COR-L47 (cell line): Measurements from ENCODE around the gene ABCD1.
A peak's percentile ranks its signal among the peaks of the same experiment; 100 is the strongest.
"Not testable (repeated sequence)": the region's sequence is repeated elsewhere in the genome, so short reads cannot be mapped to it uniquely, and the experiment has no call there.

Experiments
- DNase-seq: peaks from one replicate; lab custom pipeline; 2025; lab: John Stamatoyannopoulos, UW

The ABCD1 gene

DNA sequence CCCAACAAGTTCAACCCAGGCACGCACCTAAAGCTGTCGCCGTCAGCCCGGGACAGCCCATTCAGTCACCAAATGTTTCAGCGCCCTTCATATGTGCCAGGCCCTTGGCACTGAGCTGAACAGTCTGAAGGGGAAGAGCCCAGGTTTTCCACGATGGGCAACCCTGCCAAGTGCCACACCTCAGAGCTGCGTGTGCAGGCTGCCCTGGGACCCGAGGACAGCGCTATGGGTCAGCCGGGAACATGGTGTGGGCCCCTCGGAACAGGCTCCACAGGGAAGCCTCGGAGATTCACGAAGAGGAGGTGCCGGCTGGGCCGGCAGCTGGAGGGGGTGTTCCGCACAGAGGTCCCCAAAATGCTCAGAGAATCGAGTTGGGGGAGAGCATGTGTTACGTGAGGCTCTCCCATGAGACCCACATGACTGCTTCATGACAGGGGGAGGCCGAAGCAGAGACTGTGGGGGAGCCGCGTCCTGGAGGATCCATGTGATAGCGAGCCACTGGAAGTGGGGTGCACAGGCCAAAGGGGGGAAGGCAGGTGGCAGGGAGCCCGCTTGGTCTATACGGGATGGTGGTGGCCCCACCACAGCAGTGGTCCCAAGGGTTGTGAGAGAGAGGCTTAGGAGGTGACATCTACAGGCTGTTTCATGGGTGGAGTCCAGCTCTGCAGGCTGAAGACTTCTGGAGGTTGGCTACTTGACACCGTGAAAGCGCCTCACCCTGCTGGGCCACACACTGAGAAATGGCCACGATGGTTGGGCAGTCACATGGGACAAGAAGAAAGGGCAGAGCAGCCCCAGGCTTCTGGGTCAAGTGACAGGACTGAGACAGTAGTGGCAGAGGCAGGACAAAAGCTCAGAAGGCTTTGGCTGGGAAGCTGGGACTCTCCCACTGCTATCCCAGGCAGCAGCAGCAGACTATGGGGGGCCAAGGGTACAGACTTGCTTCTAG, 14.7 kb upstream of the ABCD1 start:
- no peak for DNase-seq

- no peak for DNase-seq
Measured at GRCh38 chrX:153714256-153714655, 10.4 kb upstream of the ABCD1 start.

GRCh38 chrX:153717445-153717844, 7.2 kb upstream of the ABCD1 start:
- no peak for DNase-seq

- no peak for DNase-seq
Measured at GRCh38 chrX:153719238-153719637, 5.4 kb upstream of the ABCD1 start.

DNA sequence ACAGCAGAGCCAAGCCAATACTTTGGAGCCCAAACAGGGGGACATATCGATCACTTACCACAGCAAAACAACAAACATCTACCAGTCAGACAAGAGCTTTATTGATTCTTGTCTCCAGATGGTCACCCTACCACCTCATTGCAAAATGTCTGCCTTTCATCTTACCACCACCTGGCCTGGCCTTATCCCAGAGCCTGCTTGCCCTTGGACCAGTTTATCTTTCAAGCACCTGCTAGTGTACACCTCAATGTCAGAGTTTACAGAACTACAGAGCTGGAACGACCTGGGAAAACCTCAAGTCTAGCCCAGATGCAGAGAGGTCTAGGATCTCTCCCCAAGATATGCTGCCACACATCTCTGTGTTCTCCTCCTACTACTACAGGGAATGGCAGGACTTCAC, 5.0 kb upstream of the ABCD1 start:
- no peak for DNase-seq

DNA sequence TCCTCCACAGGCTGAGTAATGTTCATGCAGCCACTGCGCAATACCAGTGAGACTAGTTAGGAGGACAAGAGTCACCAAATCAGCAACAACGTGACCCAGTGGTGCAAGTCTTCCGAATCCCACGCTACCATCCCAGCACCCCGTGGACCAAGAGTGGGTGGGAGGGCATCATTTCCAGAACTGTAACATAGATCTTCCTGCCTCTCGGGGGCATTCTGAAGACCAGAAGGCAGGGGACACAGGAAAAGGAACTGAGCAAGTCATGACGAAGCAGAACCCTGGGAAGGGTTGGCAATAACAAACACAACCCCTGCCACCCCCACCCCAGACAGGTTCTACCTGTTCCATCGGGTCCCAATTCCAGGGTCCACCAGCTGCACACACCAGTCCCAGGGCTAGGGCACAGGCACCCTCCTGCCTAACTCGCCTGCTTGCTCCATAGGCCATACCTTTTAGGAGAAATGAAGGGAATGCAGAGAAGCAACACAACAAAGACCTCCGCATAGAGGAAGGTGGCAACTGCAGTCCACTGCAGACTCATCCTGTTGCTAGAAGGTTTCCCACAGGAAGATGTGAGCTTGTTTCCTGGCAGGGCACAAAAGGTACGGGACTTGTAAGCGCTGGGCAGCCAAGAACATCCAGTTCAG, 1.8 kb upstream of the ABCD1 start:
- DNase-seq: no peak

GRCh38 chrX:153723351-153724251, 1.1 kb upstream of the ABCD1 start:
- peak; percentile 24 for DNase-seq

DNA sequence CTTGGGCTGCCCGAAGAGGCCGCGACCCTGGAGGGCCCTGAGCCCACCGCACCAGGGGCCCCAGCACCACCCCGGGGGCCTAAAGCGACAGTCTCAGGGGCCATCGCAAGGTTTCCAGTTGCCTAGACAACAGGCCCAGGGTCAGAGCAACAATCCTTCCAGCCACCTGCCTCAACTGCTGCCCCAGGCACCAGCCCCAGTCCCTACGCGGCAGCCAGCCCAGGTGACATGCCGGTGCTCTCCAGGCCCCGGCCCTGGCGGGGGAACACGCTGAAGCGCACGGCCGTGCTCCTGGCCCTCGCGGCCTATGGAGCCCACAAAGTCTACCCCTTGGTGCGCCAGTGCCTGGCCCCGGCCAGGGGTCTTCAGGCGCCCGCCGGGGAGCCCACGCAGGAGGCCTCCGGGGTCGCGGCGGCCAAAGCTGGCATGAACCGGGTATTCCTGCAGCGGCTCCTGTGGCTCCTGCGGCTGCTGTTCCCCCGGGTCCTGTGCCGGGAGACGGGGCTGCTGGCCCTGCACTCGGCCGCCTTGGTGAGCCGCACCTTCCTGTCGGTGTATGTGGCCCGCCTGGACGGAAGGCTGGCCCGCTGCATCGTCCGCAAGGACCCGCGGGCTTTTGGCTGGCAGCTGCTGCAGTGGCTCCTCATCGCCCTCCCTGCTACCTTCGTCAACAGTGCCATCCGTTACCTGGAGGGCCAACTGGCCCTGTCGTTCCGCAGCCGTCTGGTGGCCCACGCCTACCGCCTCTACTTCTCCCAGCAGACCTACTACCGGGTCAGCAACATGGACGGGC, 579 bp downstream of the ABCD1 start:
- no peak for DNase-seq

DNA sequence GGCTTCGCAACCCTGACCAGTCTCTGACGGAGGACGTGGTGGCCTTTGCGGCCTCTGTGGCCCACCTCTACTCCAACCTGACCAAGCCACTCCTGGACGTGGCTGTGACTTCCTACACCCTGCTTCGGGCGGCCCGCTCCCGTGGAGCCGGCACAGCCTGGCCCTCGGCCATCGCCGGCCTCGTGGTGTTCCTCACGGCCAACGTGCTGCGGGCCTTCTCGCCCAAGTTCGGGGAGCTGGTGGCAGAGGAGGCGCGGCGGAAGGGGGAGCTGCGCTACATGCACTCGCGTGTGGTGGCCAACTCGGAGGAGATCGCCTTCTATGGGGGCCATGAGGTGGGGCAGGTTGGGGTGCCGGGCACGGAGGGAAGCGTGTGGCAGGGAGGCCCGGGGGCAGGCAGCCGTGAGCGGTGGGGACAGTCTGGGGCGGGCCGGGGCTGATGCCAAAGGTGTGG, 1.2 kb downstream of the ABCD1 start:
- DNase-seq: no peak

DNA sequence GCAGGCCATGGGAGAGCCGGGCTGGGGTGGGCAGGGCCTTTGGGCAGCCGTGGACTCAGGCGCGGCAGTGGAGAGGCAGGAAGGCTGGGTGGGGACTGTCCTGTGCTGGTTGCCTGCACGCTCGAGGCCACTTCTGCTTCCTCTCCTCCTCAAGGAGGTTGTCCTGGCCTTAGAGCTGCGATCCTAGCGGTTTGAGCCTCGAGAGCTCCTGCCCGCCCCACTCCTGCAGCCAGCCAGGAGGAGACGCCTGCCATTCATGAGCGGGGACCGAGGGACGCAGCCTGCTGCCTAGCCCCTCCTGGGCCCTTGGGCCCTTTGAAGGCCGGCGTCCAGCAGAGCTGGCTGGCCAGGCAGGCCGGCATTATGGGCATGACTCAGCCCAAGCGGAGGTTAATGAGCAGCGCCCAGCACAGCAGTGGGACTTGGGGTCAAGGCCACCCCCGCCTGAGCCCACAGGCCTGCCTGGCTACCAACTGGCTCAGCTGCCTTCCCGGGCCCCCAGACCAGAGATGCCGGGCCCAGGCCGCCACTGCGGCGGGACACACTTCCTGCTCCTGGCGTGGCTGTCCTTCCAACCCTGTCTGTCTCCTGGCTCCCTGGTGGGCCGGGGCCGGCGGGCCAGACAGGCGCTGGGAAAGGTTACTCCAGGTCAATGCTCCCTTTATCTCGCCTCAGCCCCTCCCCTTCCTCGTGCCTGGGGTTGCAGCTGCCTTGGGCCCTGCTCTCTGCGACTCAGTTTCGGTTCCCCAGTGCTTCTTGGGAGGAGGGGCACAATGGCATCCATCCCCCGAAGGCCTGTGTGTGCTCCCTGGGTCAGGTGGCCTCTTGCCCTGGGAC, 1.8 kb downstream of the ABCD1 start:
- DNase-seq: peak; percentile 30

DNA sequence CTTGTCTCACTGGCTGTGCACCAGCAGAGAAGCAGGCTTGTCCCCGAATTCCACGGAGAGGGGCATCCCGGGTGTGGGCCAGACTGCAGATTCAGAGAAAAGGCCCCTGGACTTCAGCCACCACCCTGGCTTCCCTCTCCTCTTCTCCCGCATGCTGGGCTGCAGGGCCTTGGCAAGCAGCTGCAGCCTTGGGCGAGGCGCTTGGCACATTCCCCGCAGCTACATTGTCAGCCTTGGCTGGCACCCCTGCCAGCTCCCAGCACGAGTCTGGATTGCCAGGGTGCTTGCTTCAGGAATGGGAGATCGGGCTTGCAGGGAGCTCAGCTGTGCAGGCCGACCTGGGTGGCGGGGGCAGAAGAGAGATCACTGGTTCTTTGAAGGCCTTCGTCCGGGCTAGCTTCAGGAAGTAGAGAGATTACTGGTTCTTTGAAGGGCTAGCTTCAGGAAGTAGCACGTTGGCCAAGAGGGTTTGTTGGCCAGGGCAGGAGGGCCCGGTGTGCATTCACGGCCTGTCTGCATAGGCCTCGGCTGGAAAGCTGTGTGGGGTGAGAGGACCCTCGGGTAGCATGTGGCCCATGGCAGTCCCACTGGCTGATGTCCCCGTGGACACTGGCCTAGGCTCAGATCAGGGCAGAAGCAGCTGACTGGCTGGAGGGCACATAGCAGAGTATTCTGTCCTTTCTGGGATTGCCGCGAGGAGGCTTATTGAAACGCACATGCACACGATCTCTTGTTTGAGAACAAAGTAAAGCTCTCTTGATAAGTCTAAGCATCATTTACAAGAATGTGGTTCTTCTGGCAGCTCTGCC, 2.7 kb downstream of the ABCD1 start:
- peak; percentile 78 for DNase-seq

DNA sequence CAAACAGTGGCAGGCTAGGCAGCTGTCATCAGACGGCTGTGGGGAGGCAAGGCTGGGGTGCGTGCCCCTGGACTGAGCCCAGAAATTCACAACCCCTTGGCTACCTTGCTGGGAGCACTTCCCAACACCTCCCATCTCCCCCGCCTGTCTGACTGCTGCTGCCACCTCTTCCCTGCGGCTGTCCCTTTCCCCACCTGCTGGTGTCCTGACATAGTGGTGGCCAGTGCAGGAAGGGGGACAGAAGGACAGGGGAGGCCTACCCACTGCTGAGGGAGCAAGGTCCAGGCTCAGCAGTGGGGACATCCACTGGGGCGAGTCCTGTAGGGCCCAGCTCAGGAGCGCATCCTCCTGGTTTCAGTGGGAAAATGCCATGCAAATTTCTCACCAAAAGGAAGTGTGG, 3.4 kb downstream of the ABCD1 start:
- DNase-seq: no peak

- no peak for DNase-seq
Measured at GRCh38 chrX:153728951-153729631, 4.4 kb downstream of the ABCD1 start.

- DNase-seq: not testable (repeated sequence)
Measured at GRCh38 chrX:153730115-153730514, 5.5 kb downstream of the ABCD1 start.

GRCh38 chrX:153731117-153731844, 6.6 kb downstream of the ABCD1 start:
- DNase-seq: no peak

DNA sequence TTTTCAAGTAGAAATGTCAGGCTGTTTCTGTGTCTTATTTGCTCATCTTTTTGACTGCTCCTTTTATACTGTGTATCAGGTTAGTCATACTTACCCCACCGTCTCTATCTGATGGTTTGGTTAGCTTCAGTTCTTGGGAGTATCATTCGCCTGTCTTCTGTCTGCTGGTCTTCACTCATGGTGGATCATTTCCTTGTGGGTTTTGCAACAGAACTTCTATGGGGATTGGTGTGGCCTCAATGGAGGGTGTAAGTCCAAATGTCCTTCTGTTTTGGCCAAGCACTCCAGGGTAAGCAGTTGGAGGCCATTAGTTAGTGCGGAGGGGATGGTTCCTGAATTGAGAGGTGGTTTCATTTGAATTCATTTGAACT, 7.2 kb downstream of the ABCD1 start:
- DNase-seq: no peak

GRCh38 chrX:153732401-153732800, 7.7 kb downstream of the ABCD1 start:
- no peak for DNase-seq

GRCh38 chrX:153733651-153734240, 9.1 kb downstream of the ABCD1 start:
- no peak for DNase-seq
